ENCODE measurements around the gene SARM1.

DNA sequence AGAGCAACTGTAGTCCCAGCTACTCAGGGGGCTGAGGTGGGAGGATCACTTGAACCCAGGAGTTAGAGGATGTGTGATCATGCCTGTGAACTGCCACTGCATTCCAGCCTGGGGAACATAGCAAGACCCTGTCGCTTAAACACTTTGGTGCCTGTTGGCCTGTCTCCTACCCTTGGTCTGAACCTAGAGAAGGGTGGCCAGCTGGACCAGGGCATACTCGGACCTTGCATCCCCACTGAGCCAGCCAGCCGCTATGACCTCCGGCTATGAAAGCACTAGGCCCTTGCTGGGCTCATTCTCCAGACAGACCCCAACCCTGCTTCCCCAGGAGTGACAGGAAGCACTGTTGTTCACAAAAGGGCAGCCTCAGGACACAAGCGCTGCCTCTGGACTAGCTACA, 40.8 kb upstream of the SARM1 start:
- no peak for TF ChIP-seq TAF1 (IDR thresholded peaks at IDR 0.05; ENCODE audit: low read depth, low read length)
- no peak for TF ChIP-seq POLR2A (IDR thresholded peaks at IDR 0.05; ENCODE audit: low read depth, low read length)
- TF ChIP-seq POLR2AphosphoS5 (IDR thresholded peaks at IDR 0.05; ENCODE audit: low read depth, low read length) = no peak
- no peak for TF ChIP-seq PAX5 (IDR thresholded peaks at IDR 0.05; ENCODE audit: insufficient read depth, low read length, severe bottlenecking)

Data from GM12891 (cell line).